Neural crest cell (in vitro differentiated cells): ENCODE data around the gene ATG2A. TPM values are rescaled to one million over a fixed set of nuclear protein-coding genes. Genes with fewer than 3 reads are reported as not detected.

ENCODE experiments used
- DNase-seq: peaks from one replicate; pipeline ENCODE4 v3.0.0; 2021; ENCODE audit warnings: low read depth, mixed read lengths, low spot score
- H3K27ac Mint-ChIP-seq: one replicate; pipeline ENCODE4 v1.8.0; 2021; ENCODE audit warnings: mild to moderate bottlenecking, mixed read lengths; ENCODE audit not compliant: unreplicated experiment
- H3K27me3 Mint-ChIP-seq: 2 replicates; pipeline ENCODE4 v1.8.0; 2021; ENCODE audit warnings: low read depth, mild to moderate bottlenecking, mixed read lengths
- H3K36me3 Mint-ChIP-seq: 2 replicates; pipeline ENCODE4 v1.8.0; 2021; ENCODE audit warnings: low read depth, mild to moderate bottlenecking, mixed read lengths
- H3K4me1 Mint-ChIP-seq: 2 replicates; pipeline ENCODE4 v1.8.0; 2021; ENCODE audit warnings: mixed read lengths
- H3K4me3 Mint-ChIP-seq: one replicate; pipeline ENCODE4 v1.8.0; 2021; ENCODE audit warnings: mild to moderate bottlenecking, mixed read lengths
- H3K9me3 Mint-ChIP-seq: 2 replicates; pipeline ENCODE4 v1.8.0; 2021; ENCODE audit warnings: mixed read lengths
- CTCF ChIP-seq: fragments of 200-600 bp; sonication (generic); conservative IDR thresholded peaks from 2 replicates; pipeline ENCODE4 v1.5.0; 2021; ENCODE audit warnings: antibody characterized with exemption, mild to moderate bottlenecking
- total RNA-seq: library from RNA; stranded (reverse); gene quantifications from 2 replicates; pipeline ENCODE4 v1.2.1, GENCODE V29; 2021

The ATG2A gene
- total RNA-seq, 1 donor from 2014 or later = 24.8 TPM

DNA sequence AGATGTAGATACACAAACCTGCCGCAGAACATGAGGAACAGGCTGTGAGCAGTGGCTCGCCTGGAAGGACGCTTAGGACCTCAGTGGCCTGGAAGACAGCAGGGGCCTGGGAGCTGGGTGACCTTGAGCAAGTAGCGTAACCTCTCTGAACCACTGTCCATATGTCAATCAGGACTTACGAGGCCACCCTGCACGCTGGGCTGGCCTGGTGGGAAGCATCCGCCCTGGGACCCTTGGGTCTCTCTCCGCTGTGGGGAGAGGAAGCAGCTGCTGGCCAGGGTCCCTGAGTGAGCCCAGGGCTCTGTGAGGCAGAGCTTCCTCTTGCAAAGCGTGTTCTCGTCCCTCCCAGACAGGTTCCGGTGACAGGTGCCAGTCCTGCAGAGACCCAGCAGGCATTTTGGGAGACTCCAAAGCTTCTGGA lies 24.6 kb downstream of the ATG2A start:
- Mint-ChIP-seq H3K27me3 (no peaks in the 10 kb centered on the region), H3K9me3 (no peaks in the 10 kb centered on the region), H3K27ac (peak overlapping the region; percentile 78), H3K36me3 (no peaks in the 10 kb centered on the region), H3K4me3 (no peak overlapping the region), H3K4me1 (peaks cover 7% of the 10 kb centered on the region)
- no peak for TF ChIP-seq CTCF
- no peak for DNase-seq

DNA sequence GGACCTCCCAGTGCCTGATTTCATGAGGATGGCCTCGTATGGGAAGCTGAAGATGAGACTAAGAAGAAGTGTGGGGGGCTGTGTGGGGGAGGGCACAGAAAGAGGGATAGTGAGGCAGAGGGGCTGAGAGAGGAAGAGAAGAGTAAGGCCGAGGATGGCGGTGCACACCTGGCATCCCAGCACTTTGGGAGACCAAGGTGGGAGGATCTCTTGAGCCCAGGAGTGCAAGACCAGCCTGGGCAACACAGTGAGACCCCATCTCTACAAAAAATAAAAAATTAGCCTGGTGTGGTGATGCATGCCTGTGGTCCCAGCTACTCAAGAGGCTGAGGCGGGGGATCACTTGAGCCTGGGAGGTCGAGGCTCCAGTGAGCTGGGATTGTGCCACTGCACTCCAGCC lies 25.1 kb downstream of the ATG2A start:
- DNase-seq = no peak
- Mint-ChIP-seq H3K27me3 (no peaks in the 10 kb centered on the region), H3K9me3 (no peaks in the 10 kb centered on the region), H3K36me3 (no peaks in the 10 kb centered on the region), H3K4me3 (no peak overlapping the region), H3K4me1 (peaks cover 10% of the 10 kb centered on the region), H3K27ac (peak overlapping the region; percentile 78)
- TF ChIP-seq CTCF = no peak

DNA sequence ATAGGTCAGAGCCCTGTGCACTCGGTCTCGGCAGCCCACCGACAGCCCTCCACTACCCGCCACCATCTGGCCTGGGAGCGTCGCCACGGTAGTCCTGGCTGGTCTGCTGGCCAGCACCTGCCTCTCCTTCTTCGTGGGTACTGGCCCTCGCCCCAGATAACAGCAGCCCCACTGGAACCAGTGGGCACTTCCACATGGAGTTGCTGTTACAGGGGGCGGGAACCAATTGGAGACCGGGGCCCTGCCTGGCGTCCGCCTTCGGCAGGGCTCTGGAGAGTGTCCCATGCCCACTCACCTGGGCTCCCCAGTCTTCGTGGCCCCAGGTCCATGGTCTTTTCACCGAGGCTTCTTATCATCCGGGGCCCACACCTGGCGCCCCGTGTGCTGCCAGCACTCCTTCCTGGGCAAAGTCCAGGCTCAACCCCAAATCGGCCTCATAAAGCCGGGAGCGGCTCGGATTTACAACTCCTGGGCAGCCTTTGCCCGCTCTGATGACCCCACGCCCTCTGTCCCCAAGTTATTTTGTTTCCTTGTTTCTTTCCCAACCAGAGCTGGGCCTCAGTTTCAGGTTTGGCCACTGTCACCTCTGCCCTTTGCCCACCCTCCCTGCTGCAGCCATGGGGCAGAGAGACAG lies 25.7 kb downstream of the ATG2A start:
- H3K36me3 Mint-ChIP-seq = no peaks in the 10 kb centered on the region
- H3K9me3 Mint-ChIP-seq = no peaks in the 10 kb centered on the region
- H3K4me3 Mint-ChIP-seq = no peak overlapping the region
- peaks cover 10% of the 10 kb centered on the region for H3K4me1 Mint-ChIP-seq
- DNase-seq = no peak
- no peaks in the 10 kb centered on the region for H3K27me3 Mint-ChIP-seq
- H3K27ac Mint-ChIP-seq = peak overlapping the region; percentile 67
- TF ChIP-seq CTCF = no peak

DNA sequence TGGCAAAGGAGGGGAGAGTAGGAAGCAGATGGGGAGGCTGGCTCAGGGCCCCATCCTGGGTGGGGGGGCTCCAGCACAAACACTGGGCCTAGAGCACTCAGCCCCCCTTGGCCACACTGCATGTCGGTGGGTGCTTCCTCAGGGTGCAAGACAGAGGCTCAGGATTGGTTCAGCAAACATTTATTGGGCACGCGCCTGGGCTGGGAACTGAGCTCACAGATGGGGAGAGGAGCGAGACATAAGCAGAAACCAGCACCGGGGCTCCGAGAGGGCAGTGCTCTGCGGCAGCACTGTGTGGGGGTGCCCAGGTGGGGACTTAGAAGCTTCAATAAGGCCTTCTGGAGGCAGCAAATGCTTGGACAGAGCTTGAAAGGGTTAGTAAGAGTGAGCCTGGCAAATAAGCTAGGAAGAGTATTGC lies 26.5 kb downstream of the ATG2A start:
- Mint-ChIP-seq H3K27ac (no peak overlapping the region), H3K4me3 (no peak overlapping the region), H3K36me3 (no peaks in the 10 kb centered on the region), H3K4me1 (peaks cover 14% of the 10 kb centered on the region), H3K9me3 (no peaks in the 10 kb centered on the region), H3K27me3 (no peaks in the 10 kb centered on the region)
- no peak for TF ChIP-seq CTCF
- no peak for DNase-seq

DNA sequence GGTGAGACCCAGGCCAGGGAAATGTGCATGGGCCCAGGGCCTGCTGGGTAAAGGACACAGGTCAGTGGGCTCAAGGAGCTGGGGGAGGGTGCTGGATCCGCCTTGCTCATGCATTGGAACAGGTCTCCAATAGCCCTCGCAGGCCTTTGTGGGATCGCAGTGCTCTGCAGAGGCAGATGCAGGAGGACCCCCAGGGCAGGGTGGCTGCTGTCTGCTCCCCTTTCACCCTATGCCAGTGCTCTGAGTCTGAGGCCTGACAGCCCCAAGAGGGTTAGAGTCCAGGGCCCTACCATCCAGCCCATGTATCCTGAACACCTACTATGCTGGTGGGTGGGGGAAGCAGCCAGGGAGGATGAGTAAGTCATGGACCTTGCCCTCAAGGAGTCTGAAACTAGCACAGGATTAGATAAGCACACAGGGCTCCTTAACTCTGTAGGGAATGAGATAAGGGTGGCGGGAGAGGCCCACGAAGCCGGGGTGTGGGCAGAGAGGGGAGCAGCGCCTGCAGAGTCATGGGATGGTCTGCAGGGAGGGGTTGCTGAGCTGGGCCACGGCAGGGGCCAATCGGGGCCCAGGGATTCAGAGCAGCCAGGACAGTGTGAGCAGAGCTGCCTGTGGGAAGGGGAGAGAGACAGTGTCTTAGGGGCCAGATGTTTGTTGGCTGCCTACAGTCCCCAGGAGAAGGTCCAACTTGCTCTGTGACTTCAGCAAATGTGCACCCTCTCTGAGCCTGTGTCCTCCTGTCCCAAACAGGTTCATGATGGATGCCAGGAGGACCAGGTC lies 28.1 kb downstream of the ATG2A start:
- peaks cover 15% of the 10 kb centered on the region for H3K4me1 Mint-ChIP-seq
- no peaks in the 10 kb centered on the region for H3K9me3 Mint-ChIP-seq
- no peaks in the 10 kb centered on the region for H3K27me3 Mint-ChIP-seq
- H3K36me3 Mint-ChIP-seq = no peaks in the 10 kb centered on the region
- no peak overlapping the region for H3K4me3 Mint-ChIP-seq
- H3K27ac Mint-ChIP-seq = peak overlapping the region; percentile 19
- no peak for TF ChIP-seq CTCF
- DNase-seq = no peak
